HCT116 (cell line): ENCODE measurements around the gene CDH22. TPM values are rescaled to one million over a fixed set of nuclear protein-coding genes. Genes with fewer than 3 reads are reported as not detected.

Experiments used
- ATAC-seq: fragments of 200-7000 bp; cut with Tn5 transposase; 2 replicates; pipeline ENCODE4 v1.9.1; 2020; ENCODE audit warnings: mild to moderate bottlenecking, moderate library complexity
- BruUV-seq: library from RNA; stranded (reverse); fragments of 400-500 nt; replicated peaks from 2 replicates; lab custom pipeline; 2021; lab: Mats Ljungman, UMichigan
- CTCF ChIA-PET: fragments of 300-600 bp; sonication (Branson Sonifier 250); formaldehyde crosslinking; loops from one replicate; lab custom pipeline; 2021; ENCODE audit warnings: antibody characterized with exemption; lab: Charles Lee
- POLR2A ChIA-PET: fragments of 300-600, 350-600 bp; sonication (Branson Sonifier 250); formaldehyde crosslinking; loops from one replicate; lab custom pipeline; 2021; ENCODE audit warnings: antibody characterized with exemption; lab: Charles Lee
- RAD21 ChIA-PET, 2 experiments: fragments of 300-600 bp; sonication (Branson Sonifier 250); formaldehyde crosslinking; loops; one replicate each; lab custom pipeline; 2023; ENCODE audit warnings: low total read pairs in 2 of 2; ENCODE audit not compliant: uncharacterized antibody in 2 of 2, unreplicated experiment in 2 of 2, low non-redundant PET in 1 of 2; lab: Charles Lee
- DNase-seq: peaks from one replicate; pipeline ENCODE4 v3.0.0-alpha.2; 2010; ENCODE audit warnings: low read depth, low spot score
- H2AFZ ChIP-seq: fragments of 200-600 bp; shearing (Covaris generic), sonication (generic); 2 replicates; pipeline ENCODE4 v1.6.1; 2017; ENCODE audit warnings: low read depth, mixed run types, mixed read lengths, antibody characterized with exemption, low read length; ENCODE audit not compliant: poor library complexity, severe bottlenecking
- H3K27ac ChIP-seq: 2 replicates; pipeline ENCODE4 v1.5.1; 2012; ENCODE audit warnings: low read depth, low read length
- H3K27me3 ChIP-seq: fragments of 200-600 bp; sonication (generic); 2 replicates; pipeline ENCODE4 v1.6.1; 2016; ENCODE audit warnings: mixed run types, low read length, mixed read lengths; ENCODE audit not compliant: insufficient read depth
- H3K36me3 ChIP-seq, 2 experiments: fragments of 200-500 bp in 1 of 2; fragments of 200-600 bp in 1 of 2; sonication (Bioruptor generic) in 1 of 2; sonication (generic) in 1 of 2; 2 replicates each; pipeline versions ENCODE4 v1.5.1 to v1.6.1; 2014 to 2016; ENCODE audit warnings: low read length in 2 of 2, inconsistent platforms in 1 of 2, mixed read lengths in 1 of 2, mixed run types in 1 of 2; ENCODE audit not compliant: insufficient read depth in 2 of 2, control insufficient read depth in 1 of 2
- H3K4me1 ChIP-seq, 2 experiments: fragments of 200-600 bp in 1 of 2; sonication (generic) in 1 of 2; 2 replicates each; pipeline versions ENCODE4 v1.5.1 to v1.6.1; 2012 to 2017; ENCODE audit warnings: low read length in 2 of 2, inconsistent platforms in 1 of 2, mild to moderate bottlenecking in 1 of 2, mixed read lengths in 1 of 2, mixed run types in 1 of 2, moderate library complexity in 1 of 2; ENCODE audit not compliant: insufficient read depth in 2 of 2, control insufficient read depth in 1 of 2
- H3K4me2 ChIP-seq: fragments of 200-600 bp; sonication (generic); 2 replicates; pipeline ENCODE4 v1.6.1; 2017; ENCODE audit warnings: mixed run types, low read length, mixed read lengths
- H3K4me3 ChIP-seq, 2 experiments: fragments of 200-600 bp in 1 of 2; sonication (generic) in 1 of 2; replicated peaks in 1 of 2; 2 replicates each; pipeline ENCODE4 v1.5.1; 2011 to 2016; ENCODE audit warnings: low read length in 2 of 2, control low read depth in 1 of 2, low read depth in 1 of 2, mild to moderate bottlenecking in 1 of 2, mixed read lengths in 1 of 2, mixed run types in 1 of 2
- H3K79me2 ChIP-seq: fragments of 200-600 bp; sonication (generic); 2 replicates; pipeline ENCODE4 v1.6.1; 2017; ENCODE audit warnings: mild to moderate bottlenecking, mixed run types, low read length, moderate library complexity, mixed read lengths; ENCODE audit not compliant: insufficient read depth
- H3K9ac ChIP-seq: fragments of 200-600 bp; sonication (generic); 2 replicates; pipeline ENCODE4 v1.6.1; 2016; ENCODE audit warnings: low read length, mixed read lengths
- H3K9me2 ChIP-seq: fragments of 200-600 bp; sonication (generic), shearing (Covaris generic); 2 replicates; pipeline ENCODE4 v1.6.1; 2017; ENCODE audit warnings: mixed run types, mild to moderate bottlenecking, moderate library complexity; ENCODE audit not compliant: insufficient read depth
- H3K9me3 ChIP-seq, 2 experiments: fragments of 200-500 bp in 1 of 2; fragments of 200-600 bp in 1 of 2; sonication (Bioruptor generic) in 1 of 2; sonication (generic) in 1 of 2; 2 replicates each; pipeline ENCODE4 v1.6.1; 2014 to 2017; ENCODE audit warnings: low read length in 2 of 2, mixed read lengths in 2 of 2, inconsistent platforms in 1 of 2, low read depth in 1 of 2, mild to moderate bottlenecking in 1 of 2, mixed run types in 1 of 2, moderate library complexity in 1 of 2; ENCODE audit not compliant: control insufficient read depth in 1 of 2, insufficient read depth in 1 of 2
- H4K20me1 ChIP-seq: fragments of 200-600 bp; sonication (generic), shearing (Covaris generic); 2 replicates; pipeline ENCODE4 v1.6.1; 2017; ENCODE audit warnings: mixed run types, mild to moderate bottlenecking, moderate library complexity; ENCODE audit not compliant: insufficient read depth
- ATF3 ChIP-seq: IDR thresholded peaks from 2 replicates; pipeline ENCODE4 v1.6.1; 2012
- CEBPB ChIP-seq: IDR thresholded peaks from 2 replicates; pipeline ENCODE4 v1.6.1; 2012; ENCODE audit warnings: low read depth
- CTCF ChIP-seq, 3 experiments: fragments of 200-600 bp in 1 of 3; sonication (generic) in 1 of 3; IDR thresholded peaks in 2 of 3; conservative IDR thresholded peaks in 1 of 3; 2 replicates each; pipeline ENCODE4 v1.5.1; 2012 to 2017; ENCODE audit warnings: low read depth in 2 of 3, low read length in 2 of 3, antibody characterized with exemption in 1 of 3, borderline replicate concordance in 1 of 3, control low read depth in 1 of 3, mild to moderate bottlenecking in 1 of 3, mixed read lengths in 1 of 3, mixed run types in 1 of 3, moderate library complexity in 1 of 3; ENCODE audit not compliant: insufficient read depth in 1 of 3
- EGR1 ChIP-seq: IDR thresholded peaks from 2 replicates; pipeline ENCODE4 v1.6.1; 2012; ENCODE audit warnings: low read depth
- ELF1 ChIP-seq: IDR thresholded peaks from 2 replicates; pipeline ENCODE4 v1.6.1; 2012; ENCODE audit warnings: low read depth, borderline replicate concordance
- EZH2 ChIP-seq: fragments of 200-600 bp; sonication (generic); IDR thresholded peaks from 2 replicates; pipeline ENCODE4 v1.6.1; 2017; ENCODE audit warnings: antibody characterized with exemption, mixed run types
- EZH2phosphoT487 ChIP-seq: fragments of 200-600 bp; IDR thresholded peaks from 2 replicates; pipeline ENCODE4 v1.6.1; 2018; ENCODE audit warnings: antibody characterized with exemption, borderline replicate concordance
- MAX ChIP-seq: IDR thresholded peaks from 2 replicates; pipeline ENCODE4 v1.6.1; 2012
- RAD21 ChIP-seq: IDR thresholded peaks from 2 replicates; pipeline ENCODE4 v1.6.1; 2012; ENCODE audit warnings: low read depth, mild to moderate bottlenecking
- SP1 ChIP-seq: IDR thresholded peaks from 2 replicates; pipeline ENCODE4 v1.6.1; 2012; ENCODE audit warnings: low read depth
- SRF ChIP-seq: IDR thresholded peaks from 2 replicates; pipeline ENCODE4 v1.6.1; 2012; ENCODE audit warnings: low read depth
- YY1 ChIP-seq: IDR thresholded peaks from 2 replicates; pipeline ENCODE4 v1.6.1; 2011; ENCODE audit warnings: low read length, low read depth, moderate library complexity, mild to moderate bottlenecking; ENCODE audit not compliant: insufficient replicate concordance; ENCODE audit errors: extremely low read depth
- ZFX ChIP-seq: fragments of 450-650 bp; IDR thresholded peaks from 2 replicates; pipeline ENCODE4 v1.6.1; 2017
- ZNF274 ChIP-seq: fragments of 200-500 bp; sonication (Bioruptor generic); IDR thresholded peaks from 2 replicates; pipeline ENCODE4 v1.6.1; 2014; ENCODE audit warnings: mild to moderate bottlenecking, low read depth, low read length, inconsistent platforms
- intact Hi-C: fragments of 100-400 bp; cut with micrococcal nuclease; formaldehyde crosslinking; loops from 2 replicates; pipeline ENCODE4 v1.10.0; 2022
- total RNA-seq: library from RNA; stranded (reverse); gene quantifications from one replicate; pipeline ENCODE4 v1.2.1, GENCODE V29; 2021; ENCODE audit not compliant: unreplicated experiment

The CDH22 gene
- total RNA-seq, 1 experiment from 2014 or later: 1.8 TPM

GRCh38 chr20:46249671-46250070 is 58.6 kb downstream of the CDH22 start:
- ChIA-PET RAD21 (interaction anchor here in 1 of 2 experiments (0.5 kb wide), 1 partner anchor 119 kb away, joined by 4 read pairs; no protein-coding TSS in a partner anchor), CTCF (no interaction called here), POLR2A (no interaction called here)
- H3K9me3 ChIP-seq: no peaks in the 10 kb centered on the region
- DNase-seq: no peak
- H2AFZ ChIP-seq: no peak overlapping the region
- no peaks in the 10 kb centered on the region for H3K79me2 ChIP-seq
- no TSS peak for BruUV-seq
- no peak overlapping the region for H3K4me3 ChIP-seq
- no peaks in the 10 kb centered on the region for H3K9me2 ChIP-seq
- H3K27ac ChIP-seq: no peak overlapping the region
- no peaks in the 10 kb centered on the region for H3K27me3 ChIP-seq
- intact Hi-C loops: no loop called here
- H3K4me1 ChIP-seq: peaks cover 12 to 20% of the 10 kb centered on the region in 2 experiments; a peak in 3 of 4 replicates
- H3K36me3 ChIP-seq: no peaks in the 10 kb centered on the region
- H3K9ac ChIP-seq: no peak overlapping the region
- no peak overlapping the region for H3K4me2 ChIP-seq
- no peak for TF ChIP-seq ZFX
- no peak for TF ChIP-seq CTCF (IDR thresholded peaks at IDR 0.05 in 2 of 3, conservative IDR thresholded peaks at IDR 0.05 in 1 of 3; ENCODE audit: borderline replicate concordance in 1 of 3, insufficient read depth in 1 of 3, low read depth in 2 of 3, low read length in 2 of 3)
- no peak for TF ChIP-seq YY1
- no peak for TF ChIP-seq EZH2
- no peak for TF ChIP-seq ELF1
- TF ChIP-seq CEBPB: no peak
- TF ChIP-seq SRF: no peak
- TF ChIP-seq RAD21: no peak
- no peak for TF ChIP-seq SP1
- no peak for TF ChIP-seq MAX
- TF ChIP-seq ATF3: no peak
- no peak for TF ChIP-seq ZNF274
- no peak for TF ChIP-seq EZH2phosphoT487
- no peak for TF ChIP-seq EGR1
- no peak for ATAC-seq
- no peaks in the 10 kb centered on the region for H4K20me1 ChIP-seq
